ENCODE results near the gene ZIC2.

ZIC2 gene

GRCh38 chr13:99992949-99993351 lies 11.4 kb downstream of the ZIC2 start:
- no peak overlapping the region for H3K4me3 ChIP-seq (ENCODE audit: low read depth, low read length)
- TF ChIP-seq CTCF (IDR thresholded peaks at IDR 0.05; ENCODE audit: insufficient read depth, low read depth, low read length, missing control alignments) = no peak
- no peak for DNase-seq (ENCODE audit: low read depth)

- no peak overlapping the region for H3K4me3 ChIP-seq (ENCODE audit: low read depth, low read length)
- no peak for DNase-seq (ENCODE audit: low read depth)
- TF ChIP-seq CTCF (IDR thresholded peaks at IDR 0.05; ENCODE audit: insufficient read depth, low read depth, low read length, missing control alignments) = no peak
Observed at GRCh38 chr13:99993660-99994637, 12.4 kb downstream of the ZIC2 start.

GRCh38 chr13:99994638-99995020 lies 13.0 kb downstream of the ZIC2 start:
- DNase-seq (ENCODE audit: low read depth) = no peak
- TF ChIP-seq CTCF (IDR thresholded peaks at IDR 0.05; ENCODE audit: insufficient read depth, low read depth, low read length, missing control alignments) = no peak
- H3K4me3 ChIP-seq (ENCODE audit: low read depth, low read length) = no peak overlapping the region

GRCh38 chr13:99995104-99995588 lies 13.6 kb downstream of the ZIC2 start:
- TF ChIP-seq CTCF (IDR thresholded peaks at IDR 0.05; ENCODE audit: insufficient read depth, low read depth, low read length, missing control alignments) = no peak
- DNase-seq (ENCODE audit: low read depth) = no peak
- H3K4me3 ChIP-seq (ENCODE audit: low read depth, low read length) = no peak overlapping the region

- TF ChIP-seq CTCF (IDR thresholded peaks at IDR 0.05; ENCODE audit: insufficient read depth, low read depth, low read length, missing control alignments) = no peak
- no peak for DNase-seq (ENCODE audit: low read depth)
Observed at GRCh38 chr13:99995589-99996380, 14.2 kb downstream of the ZIC2 start.

GRCh38 chr13:99996381-99996973 lies 14.9 kb downstream of the ZIC2 start:
- H3K4me3 ChIP-seq (ENCODE audit: low read depth, low read length) = no peak overlapping the region
- DNase-seq (ENCODE audit: low read depth) = no peak
- TF ChIP-seq CTCF (IDR thresholded peaks at IDR 0.05; ENCODE audit: insufficient read depth, low read depth, low read length, missing control alignments) = no peak

More at GRCh38 chr13:99995589-99996380, 14.2 kb downstream of the ZIC2 start:
- H3K4me3 ChIP-seq (ENCODE audit: low read depth, low read length) = no peak overlapping the region
